COR-L47 (cell line): ENCODE results near the gene PNKP.

Source experiments
- DNase-seq: peaks from one replicate; lab custom pipeline; 2025; lab: John Stamatoyannopoulos, UW

PNKP gene

GRCh38 chr19:49876422-49877019, 9.1 kb upstream of the PNKP start:
- DNase-seq, result peak; percentile 98

- peak; percentile 23 for DNase-seq
These were observed 8.6 kb upstream of the PNKP start for GRCh38 chr19:49875857-49876421.

GRCh38 chr19:49875177-49875576, 7.8 kb upstream of the PNKP start:
- DNase-seq, result no peak

- no peak for DNase-seq
These were observed 7.3 kb upstream of the PNKP start for GRCh38 chr19:49874503-49875157.

GRCh38 chr19:49873834-49874233, 6.5 kb upstream of the PNKP start:
- DNase-seq, result no peak

GRCh38 chr19:49873129-49873521, 5.7 kb upstream of the PNKP start:
- DNase-seq, result no peak

GRCh38 chr19:49872245-49873128, 5.1 kb upstream of the PNKP start:
- DNase-seq, result no peak

- DNase-seq, result no peak
These were observed 4.1 kb upstream of the PNKP start for GRCh38 chr19:49871349-49871985.

- DNase-seq, result no peak
These were observed 3.0 kb upstream of the PNKP start for GRCh38 chr19:49870309-49870901.

GRCh38 chr19:49869484-49870308, 2.3 kb upstream of the PNKP start:
- peak; percentile 100 for DNase-seq

GRCh38 chr19:49869009-49869483, 1.7 kb upstream of the PNKP start:
- DNase-seq, result peak; percentile 78

GRCh38 chr19:49864890-49865289, 2.5 kb downstream of the PNKP start:
- no peak for DNase-seq

- no peak for DNase-seq
These were observed 3.4 kb downstream of the PNKP start for GRCh38 chr19:49863935-49864320.

- DNase-seq, result no peak
These were observed 4.0 kb downstream of the PNKP start for GRCh38 chr19:49863254-49863934.

GRCh38 chr19:49862391-49863253, 4.8 kb downstream of the PNKP start:
- no peak for DNase-seq

GRCh38 chr19:49861541-49862378, 5.6 kb downstream of the PNKP start:
- no peak for DNase-seq

GRCh38 chr19:49861107-49861506, 6.3 kb downstream of the PNKP start:
- DNase-seq, result no peak
